HUES48 (cell line): ENCODE measurements around the gene PARD3.

Experiments used
- H3K27ac ChIP-seq: one replicate; pipeline ENCODE4 v1.7.0; 2013; ENCODE audit warnings: low read depth, low read length, inconsistent platforms
- H3K27me3 ChIP-seq: 2 replicates; pipeline ENCODE4 v1.6.1; 2013; ENCODE audit warnings: mild to moderate bottlenecking, low read length; ENCODE audit not compliant: control insufficient read depth, insufficient read depth
- H3K36me3 ChIP-seq: 2 replicates; pipeline ENCODE4 v1.6.1; 2013; ENCODE audit warnings: low read length; ENCODE audit not compliant: control insufficient read depth, insufficient read depth
- H3K4me1 ChIP-seq: 2 replicates; pipeline ENCODE4 v1.6.1; 2013; ENCODE audit warnings: mild to moderate bottlenecking, low read length; ENCODE audit not compliant: control insufficient read depth, insufficient read depth
- H3K4me3 ChIP-seq: 2 replicates; pipeline ENCODE4 v1.5.1; 2013; ENCODE audit warnings: mild to moderate bottlenecking, low read depth, low read length
- H3K9ac ChIP-seq: 2 replicates; pipeline ENCODE4 v1.6.1; 2013; ENCODE audit warnings: mild to moderate bottlenecking, low read depth, low read length, moderate library complexity
- H3K9me3 ChIP-seq: 2 replicates; pipeline ENCODE4 v1.6.1; 2013; ENCODE audit warnings: low read length; ENCODE audit not compliant: control insufficient read depth, insufficient read depth

The PARD3 gene

DNA sequence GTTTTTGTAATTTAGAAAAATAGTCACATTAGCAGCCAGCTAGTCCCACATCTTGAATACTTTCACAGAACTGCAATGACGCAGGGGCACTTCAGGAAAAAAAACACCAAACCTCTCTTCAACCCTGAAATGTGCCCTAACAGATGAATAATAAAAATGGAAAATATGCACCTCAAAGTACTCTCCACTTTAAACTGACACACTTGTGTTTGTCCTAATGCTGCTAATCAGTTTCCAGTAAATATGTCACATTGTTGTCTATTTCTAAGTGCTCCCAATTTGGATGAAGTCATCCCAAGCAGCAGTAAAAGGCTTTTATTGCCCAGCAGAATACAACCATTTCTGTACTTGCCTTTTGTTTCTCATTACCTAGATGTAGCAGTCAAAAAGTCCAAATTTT, 86.7 kb downstream of the PARD3 start:
- H3K4me1 ChIP-seq: peaks cover 18% of the 10 kb centered on the region; the same call in 1 of the 2 replicates
- H3K9ac ChIP-seq: no peak overlapping the region
- H3K4me3 ChIP-seq: no peak overlapping the region
- H3K27ac ChIP-seq: no peak overlapping the region
- H3K9me3 ChIP-seq: no peaks in the 10 kb centered on the region
- H3K36me3 ChIP-seq: no peaks in the 10 kb centered on the region
- H3K27me3 ChIP-seq: no peaks in the 10 kb centered on the region

DNA sequence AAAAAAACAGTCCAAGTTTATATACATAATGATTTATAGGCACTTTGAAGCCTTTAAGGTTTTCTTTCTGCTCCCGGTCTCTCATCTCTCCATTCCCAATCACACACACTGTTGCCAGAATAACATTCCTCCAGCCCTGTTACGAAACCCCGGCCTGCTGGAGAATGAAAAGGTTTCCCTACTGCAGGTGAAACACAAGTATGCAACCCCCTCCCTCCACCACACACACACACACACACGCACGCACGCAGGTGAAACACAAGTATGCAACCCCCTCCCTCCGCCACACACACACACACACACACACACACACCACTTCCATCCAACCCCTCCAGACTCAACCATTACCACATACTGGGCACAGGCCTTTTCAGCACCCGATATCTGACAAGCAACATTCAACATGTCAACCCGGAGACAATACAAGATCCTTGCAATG, 87.5 kb downstream of the PARD3 start:
- Histone ChIP-seq H3K9ac (no peak overlapping the region), H3K4me1 (peaks cover 13% of the 10 kb centered on the region; the same call in 1 of the 2 replicates), H3K36me3 (no peaks in the 10 kb centered on the region), H3K27ac (no peak overlapping the region), H3K27me3 (no peaks in the 10 kb centered on the region), H3K9me3 (no peaks in the 10 kb centered on the region), H3K4me3 (no peak overlapping the region)

DNA sequence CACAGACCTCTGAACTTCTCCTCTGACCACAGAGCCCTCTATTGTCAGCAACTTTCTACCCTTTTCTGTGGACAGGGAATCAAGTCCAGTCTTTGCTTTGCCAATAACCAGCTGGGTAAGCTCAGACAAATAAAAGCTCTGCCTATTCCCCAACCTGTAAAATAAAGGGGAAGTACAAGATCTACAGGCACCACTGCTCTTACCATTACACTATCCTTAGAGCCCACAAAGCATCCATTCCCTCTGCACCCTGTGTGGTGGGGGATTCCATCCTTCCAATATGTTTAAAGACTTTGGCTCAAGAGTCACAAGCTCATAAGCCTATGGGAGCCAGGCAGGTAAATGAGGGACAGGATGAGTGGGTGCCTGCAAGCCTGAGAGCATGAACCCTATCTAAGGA, 88.2 kb downstream of the PARD3 start:
- H3K9ac ChIP-seq: no peak overlapping the region
- no peaks in the 10 kb centered on the region for H3K36me3 ChIP-seq
- peaks cover 8% of the 10 kb centered on the region; the same call in 1 of the 2 replicates for H3K4me1 ChIP-seq
- H3K27ac ChIP-seq: no peak overlapping the region
- H3K9me3 ChIP-seq: no peaks in the 10 kb centered on the region
- H3K27me3 ChIP-seq: no peaks in the 10 kb centered on the region
- no peak overlapping the region for H3K4me3 ChIP-seq

DNA sequence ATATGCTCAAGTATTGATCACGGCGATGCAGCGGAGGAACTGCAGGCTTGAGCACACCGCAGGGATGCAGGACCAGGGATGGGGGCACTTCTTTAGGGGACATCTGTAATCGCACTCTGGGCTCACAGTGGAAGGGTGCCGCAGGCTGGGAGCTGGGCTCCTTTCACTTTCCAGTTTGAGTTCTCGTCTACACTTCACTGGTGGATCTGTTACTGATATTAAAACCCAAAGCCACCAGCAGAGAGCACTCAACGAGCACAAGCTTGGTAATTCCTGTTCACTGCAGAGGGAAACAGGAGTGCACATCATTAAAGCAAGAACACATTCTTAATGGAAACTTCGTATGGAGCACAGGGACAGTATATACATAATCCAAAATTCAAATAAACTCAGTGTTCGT, 91.3 kb downstream of the PARD3 start:
- Histone ChIP-seq H3K27ac (no peak overlapping the region), H3K36me3 (no peaks in the 10 kb centered on the region), H3K27me3 (no peaks in the 10 kb centered on the region), H3K4me1 (peaks cover 15% of the 10 kb centered on the region; the same call in 1 of the 2 replicates), H3K9me3 (no peaks in the 10 kb centered on the region), H3K4me3 (no peak overlapping the region), H3K9ac (no peak overlapping the region)

DNA sequence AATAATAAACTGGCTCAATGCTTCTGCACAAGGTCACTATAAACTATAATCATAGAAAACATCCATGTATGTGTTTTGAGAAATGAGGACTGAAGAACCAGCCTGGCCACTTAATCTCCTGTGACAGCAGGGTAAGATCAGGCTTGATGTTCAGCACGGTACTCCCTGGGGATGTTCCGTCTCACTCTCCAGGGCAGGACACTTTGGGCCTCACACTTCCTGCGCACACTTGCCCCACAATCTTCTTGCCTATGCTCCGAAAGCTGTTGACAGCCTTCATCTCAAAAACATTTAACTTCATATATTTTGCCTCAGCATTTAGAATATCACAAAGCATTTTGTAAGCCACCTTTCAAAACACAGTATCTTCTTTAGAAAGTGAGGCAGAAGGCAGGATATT, 92.7 kb downstream of the PARD3 start:
- no peak overlapping the region for H3K9ac ChIP-seq
- H3K4me1 ChIP-seq: peaks cover 10% of the 10 kb centered on the region; the same call in 1 of the 2 replicates
- no peak overlapping the region for H3K27ac ChIP-seq
- H3K9me3 ChIP-seq: no peaks in the 10 kb centered on the region
- no peaks in the 10 kb centered on the region for H3K36me3 ChIP-seq
- H3K4me3 ChIP-seq: no peak overlapping the region
- no peaks in the 10 kb centered on the region for H3K27me3 ChIP-seq

DNA sequence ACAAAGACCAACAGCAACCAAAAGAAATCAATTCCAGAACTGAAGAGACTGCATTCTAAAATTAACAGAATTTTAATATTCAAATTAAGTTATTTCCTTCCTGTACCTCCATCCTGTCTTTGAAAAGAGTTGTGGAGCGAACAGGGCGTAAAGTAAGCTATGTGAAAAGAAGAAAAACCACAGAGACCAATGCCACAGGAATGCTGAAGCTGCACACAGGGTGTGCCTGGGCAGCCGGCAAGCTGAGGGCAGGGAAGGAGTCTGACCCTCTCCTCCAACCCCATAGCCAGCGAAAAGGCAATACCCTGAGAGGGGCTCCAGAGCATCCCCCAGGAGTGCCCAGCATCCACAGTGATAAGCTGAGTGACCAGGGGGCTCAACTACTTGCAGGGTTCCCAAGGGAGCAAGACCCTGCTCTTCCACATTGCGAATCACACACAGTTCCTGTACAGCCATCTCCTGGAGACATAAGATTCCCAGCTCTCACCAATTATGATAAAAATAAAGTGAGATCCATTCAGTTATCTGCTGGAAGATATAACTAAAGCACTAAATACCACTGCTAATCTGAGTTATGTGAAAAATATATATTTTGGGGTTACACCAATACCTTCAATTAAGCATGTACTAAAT, 93.8 kb downstream of the PARD3 start:
- no peak overlapping the region for H3K4me3 ChIP-seq
- no peaks in the 10 kb centered on the region for H3K36me3 ChIP-seq
- H3K27me3 ChIP-seq: no peaks in the 10 kb centered on the region
- H3K4me1 ChIP-seq: peaks cover 8% of the 10 kb centered on the region; the same call in 1 of the 2 replicates
- H3K9me3 ChIP-seq: no peaks in the 10 kb centered on the region
- no peak overlapping the region for H3K9ac ChIP-seq
- H3K27ac ChIP-seq: no peak overlapping the region

DNA sequence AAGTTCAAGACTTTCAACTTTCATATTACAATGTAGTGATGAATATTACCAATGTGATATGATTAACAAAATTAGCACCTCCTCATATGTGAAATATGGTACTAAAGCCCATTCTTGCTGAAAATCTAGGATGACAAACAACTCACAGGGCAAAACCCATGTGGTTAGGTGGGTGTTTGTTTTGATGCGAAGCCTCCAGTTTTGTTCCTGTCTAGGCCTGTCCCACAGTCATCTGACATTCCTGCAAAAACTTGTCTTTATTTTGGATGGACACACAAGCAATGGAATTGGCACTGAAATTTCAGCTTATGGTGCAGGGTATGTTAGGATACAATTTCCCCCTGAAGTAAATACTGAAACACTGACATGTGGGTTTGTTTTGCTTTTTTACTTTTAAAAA, 95.3 kb downstream of the PARD3 start:
- H3K9me3 ChIP-seq: no peaks in the 10 kb centered on the region
- no peaks in the 10 kb centered on the region for H3K27me3 ChIP-seq
- no peaks in the 10 kb centered on the region for H3K36me3 ChIP-seq
- no peak overlapping the region for H3K9ac ChIP-seq
- peaks cover 8% of the 10 kb centered on the region; the same call in 1 of the 2 replicates for H3K4me1 ChIP-seq
- no peak overlapping the region for H3K4me3 ChIP-seq
- H3K27ac ChIP-seq: no peak overlapping the region

DNA sequence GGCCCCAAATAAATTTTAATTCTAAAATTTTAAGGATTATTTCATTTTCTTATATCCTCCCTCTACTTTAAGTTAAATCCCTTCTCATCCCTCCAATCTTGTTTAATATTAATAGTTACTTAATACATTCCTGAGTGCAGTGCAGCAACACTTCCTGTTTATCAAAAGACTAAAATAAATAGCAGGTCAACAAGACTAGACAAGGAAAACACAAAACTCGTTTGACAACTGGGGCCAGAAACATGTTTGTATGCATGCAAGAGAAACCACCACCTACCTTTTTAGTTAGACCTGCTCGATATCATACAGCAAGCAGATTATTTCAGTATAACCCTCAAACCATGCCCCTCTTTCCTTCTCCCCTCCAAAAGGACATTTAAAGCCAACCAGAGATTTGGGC, 95.8 kb downstream of the PARD3 start:
- Histone ChIP-seq H3K4me3 (no peak overlapping the region), H3K4me1 (peaks cover 8% of the 10 kb centered on the region; the same call in 1 of the 2 replicates), H3K27ac (no peak overlapping the region)

DNA sequence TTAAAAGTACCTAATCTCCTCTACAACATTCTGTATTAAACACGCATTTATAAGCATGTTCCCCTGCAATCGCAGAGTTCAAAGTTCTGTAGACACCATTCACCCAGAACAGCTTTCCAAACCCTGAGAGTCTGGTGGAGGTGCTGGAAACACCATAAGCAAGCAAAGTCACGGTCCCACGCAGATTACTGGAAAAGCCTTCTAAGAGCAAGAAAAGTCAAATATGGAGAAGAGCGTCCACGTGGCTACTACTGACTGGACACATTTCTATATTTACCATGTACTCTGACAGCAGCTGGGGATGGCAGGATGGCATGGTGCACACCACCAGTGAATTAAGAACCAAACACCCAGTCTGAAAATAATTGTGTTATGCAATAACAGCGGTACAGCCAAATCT, 97.7 kb downstream of the PARD3 start:
- H3K9ac ChIP-seq: no peak overlapping the region
- no peak overlapping the region for H3K27ac ChIP-seq
- no peaks in the 10 kb centered on the region for H3K36me3 ChIP-seq
- no peak overlapping the region for H3K4me3 ChIP-seq
- peaks cover 8% of the 10 kb centered on the region; the same call in 1 of the 2 replicates for H3K4me1 ChIP-seq
- no peaks in the 10 kb centered on the region for H3K27me3 ChIP-seq
- no peaks in the 10 kb centered on the region for H3K9me3 ChIP-seq

More for the DNA sequence above, 95.8 kb downstream of the PARD3 start:
- Histone ChIP-seq H3K9me3 (no peaks in the 10 kb centered on the region), H3K27me3 (no peaks in the 10 kb centered on the region), H3K9ac (no peak overlapping the region), H3K36me3 (no peaks in the 10 kb centered on the region)

DNA sequence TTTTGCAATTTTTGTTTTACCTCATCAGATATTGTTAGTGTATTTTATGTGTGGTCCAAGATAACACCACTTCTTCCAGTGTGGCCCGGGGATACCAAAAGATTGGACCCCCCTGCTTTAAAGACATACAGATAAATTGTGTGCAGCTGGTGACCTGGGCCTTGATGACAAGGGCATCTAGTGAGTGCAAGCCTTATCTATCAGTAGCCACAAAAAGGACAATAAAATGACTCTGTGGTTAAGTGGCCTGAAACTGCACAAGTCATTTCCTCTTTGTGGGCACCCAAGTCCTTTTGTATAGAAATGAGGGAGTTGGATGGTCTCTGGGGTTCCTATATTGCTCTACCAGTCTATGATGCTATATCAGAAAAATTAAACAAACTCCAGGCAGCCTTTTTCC, 98.1 kb downstream of the PARD3 start:
- H3K4me3 ChIP-seq: no peak overlapping the region
- peaks cover 11% of the 10 kb centered on the region for H3K4me1 ChIP-seq
- no peaks in the 10 kb centered on the region for H3K9me3 ChIP-seq
- H3K27me3 ChIP-seq: no peaks in the 10 kb centered on the region
- H3K27ac ChIP-seq: no peak overlapping the region
- H3K36me3 ChIP-seq: no peaks in the 10 kb centered on the region
- H3K9ac ChIP-seq: no peak overlapping the region

DNA sequence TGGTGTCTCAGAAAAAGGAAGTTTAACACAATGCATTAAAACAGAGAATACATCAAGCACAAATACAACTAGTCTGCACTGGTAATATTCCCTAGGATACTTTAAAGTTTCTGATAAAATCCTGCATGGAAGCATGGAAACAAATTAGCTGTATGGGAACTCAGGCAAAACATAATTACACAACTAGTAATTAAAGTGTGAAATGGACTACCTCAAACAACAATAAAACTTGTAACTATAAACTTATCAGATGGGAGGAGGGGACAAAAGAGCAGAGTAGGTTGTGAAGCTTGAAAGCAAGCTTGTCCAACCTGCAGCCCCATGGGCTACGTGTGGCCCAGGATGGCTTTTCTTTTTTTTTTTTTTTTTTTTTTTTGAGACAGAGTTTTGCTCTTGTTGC, 98.9 kb downstream of the PARD3 start:
- Histone ChIP-seq H3K27ac (no peak overlapping the region), H3K9ac (no peak overlapping the region), H3K36me3 (no peaks in the 10 kb centered on the region), H3K9me3 (no peaks in the 10 kb centered on the region), H3K27me3 (no peaks in the 10 kb centered on the region), H3K4me3 (no peak overlapping the region), H3K4me1 (peaks cover 14% of the 10 kb centered on the region)
